Suprapubic skin (tissue), 3 donors: ENCODE results near the gene DUSP12.

ENCODE experiments used
- CTCF ChIP-seq, 2 donors: fragments of 200-600 bp in 1 of 2; fragments of 450-650 bp in 1 of 2; sonication (generic) in 1 of 2; IDR thresholded peaks; one replicate each; pipeline ENCODE4 v1.5.1; 2016 to 2019; ENCODE audit warnings: antibody characterized with exemption in 2 of 2, mild to moderate bottlenecking in 1 of 2, moderate library complexity in 1 of 2
- EP300 ChIP-seq: sonication (generic); formaldehyde crosslinking; IDR thresholded peaks from one replicate; pipeline ENCODE4 v1.6.1; 2017; ENCODE audit warnings: antibody characterized with exemption

GRCh38 chr1:161739865-161740566 is 9.6 kb upstream of the DUSP12 start:
- TF ChIP-seq CTCF (IDR thresholded peaks at IDR 0.05), result no peak
- no peak for TF ChIP-seq EP300
